Upper lobe of left lung (tissue), 6 donors: Measurements from ENCODE around the gene OSBPL10. TPM values are rescaled to one million over a fixed set of nuclear protein-coding genes. Genes with fewer than 3 reads are reported as not detected.
A peak's percentile ranks its signal among the peaks of the same experiment; 100 is the strongest.

Source experiments
- ATAC-seq, 2 donors: fragments of 200-7000 bp; cut with Tn5 transposase; one replicate each; pipeline ENCODE4 v1.9.1; 2022; ENCODE audit warnings: mild to moderate bottlenecking in 2 of 2, moderate library complexity in 2 of 2; ENCODE audit not compliant: low FRiP score in 2 of 2
- DNase-seq, 2 donors: peaks; one replicate each; pipeline ENCODE4 v3.0.0-alpha.2; 2019 to 2020
- H3K27ac ChIP-seq, 4 donors: fragments of 200-600 bp; sonication (generic); one replicate each; pipeline ENCODE4 v1.5.1; 2016 to 2019
- H3K27me3 ChIP-seq, 4 donors: fragments of 200-600 bp; sonication (generic); one replicate each; pipeline ENCODE4 v1.5.1; 2017 to 2019
- H3K36me3 ChIP-seq, 4 donors: fragments of 200-600 bp; sonication (generic); one replicate each; pipeline ENCODE4 v1.5.1; 2016 to 2019
- H3K4me1 ChIP-seq, 4 donors: fragments of 200-600 bp; sonication (generic); one replicate each; pipeline ENCODE4 v1.5.1; 2018 to 2019
- H3K4me3 ChIP-seq, 4 donors: fragments of 200-600 bp; sonication (generic); one replicate each; pipeline ENCODE4 v1.5.1; 2017 to 2019; ENCODE audit warnings: mild to moderate bottlenecking in 2 of 4, moderate library complexity in 1 of 4
- H3K9me3 ChIP-seq, 4 donors: fragments of 200-600 bp; sonication (generic); one replicate each; pipeline ENCODE4 v1.5.1; 2018 to 2019
- EP300 ChIP-seq, 4 donors: sonication (generic); formaldehyde crosslinking; IDR thresholded peaks; one replicate each; pipeline ENCODE4 v1.5.1; 2017; ENCODE audit warnings: antibody characterized with exemption in 4 of 4, control low read depth in 2 of 4
- POLR2A ChIP-seq, 4 donors: fragments of 450-650 bp; IDR thresholded peaks; one replicate each; pipeline ENCODE4 v1.5.1; 2016 to 2017; ENCODE audit warnings: antibody characterized with exemption in 4 of 4, mild to moderate bottlenecking in 2 of 4
- POLR2AphosphoS5 ChIP-seq, 2 donors: sonication (generic); formaldehyde crosslinking; IDR thresholded peaks; one replicate each; pipeline ENCODE4 v1.5.1; 2017; ENCODE audit warnings: antibody characterized with exemption in 2 of 2
- WGBS, 2 donors: methylation state at CpG; one replicate each; pipeline ENCODE4 v1.1.5; 2017 to 2018; 5-methylcytosine and 5-hydroxymethylcytosine counted together
- total RNA-seq, 6 donors: library from RNA; depleted of rRNA in 4 of 6; stranded (reverse); fragments of >200 nt in 4 of 6; gene quantifications; one replicate each; pipeline versions ENCODE4 v1.1.0 to v1.2.1, GENCODE V29; 2016 to 2021
- TF ChIP-seq, protein P1 (sequence below), 6 experiments: fragments of 450-650 bp in 4 of 6; fragments of 200-600 bp in 2 of 6; sonication (generic) in 2 of 6; IDR thresholded peaks; one replicate each; pipeline ENCODE4 v1.5.1; 2016 to 2019; ENCODE audit warnings: antibody characterized with exemption in 6 of 6
- donor health status: DM: no; HTN: no; CAD: no; lungs with moderate emphysema.
- donor health status: DM: no; HTN: yes; CAD: no; lungs with severe emphysema.

The OSBPL10 gene
- total RNA-seq, 6 donors from 2014 or later: 13.6 to 73.9 (median 24.4) TPM

DNA sequence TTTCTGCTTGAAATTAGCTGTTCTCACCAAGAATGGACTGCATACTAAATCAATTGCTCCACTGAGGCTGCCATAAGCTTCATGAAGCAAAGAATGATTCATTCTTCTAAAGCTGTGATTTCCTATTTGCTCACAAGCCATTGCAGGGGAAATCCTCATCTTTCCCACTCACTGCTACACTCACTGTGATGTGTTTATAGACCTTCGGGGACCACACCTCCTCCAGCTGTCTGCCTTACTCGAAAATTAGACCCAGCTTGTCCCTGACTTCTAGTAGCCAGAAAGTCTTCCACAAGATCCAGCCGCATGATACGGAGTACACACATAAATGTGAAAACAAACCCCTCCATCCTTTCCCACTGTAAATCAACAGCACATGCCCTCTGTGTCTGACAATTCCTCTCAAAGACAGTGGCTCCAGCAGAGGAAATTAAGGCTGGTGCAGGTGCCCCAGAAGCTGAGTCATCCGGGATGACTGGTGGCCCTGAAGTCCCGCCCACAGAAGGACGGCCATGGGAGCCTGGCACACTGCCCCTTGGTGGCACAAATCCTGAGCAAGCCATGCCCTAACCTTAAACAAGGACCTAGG, 276.4 kb downstream of the OSBPL10 start:
- TF ChIP-seq, protein P1, sequence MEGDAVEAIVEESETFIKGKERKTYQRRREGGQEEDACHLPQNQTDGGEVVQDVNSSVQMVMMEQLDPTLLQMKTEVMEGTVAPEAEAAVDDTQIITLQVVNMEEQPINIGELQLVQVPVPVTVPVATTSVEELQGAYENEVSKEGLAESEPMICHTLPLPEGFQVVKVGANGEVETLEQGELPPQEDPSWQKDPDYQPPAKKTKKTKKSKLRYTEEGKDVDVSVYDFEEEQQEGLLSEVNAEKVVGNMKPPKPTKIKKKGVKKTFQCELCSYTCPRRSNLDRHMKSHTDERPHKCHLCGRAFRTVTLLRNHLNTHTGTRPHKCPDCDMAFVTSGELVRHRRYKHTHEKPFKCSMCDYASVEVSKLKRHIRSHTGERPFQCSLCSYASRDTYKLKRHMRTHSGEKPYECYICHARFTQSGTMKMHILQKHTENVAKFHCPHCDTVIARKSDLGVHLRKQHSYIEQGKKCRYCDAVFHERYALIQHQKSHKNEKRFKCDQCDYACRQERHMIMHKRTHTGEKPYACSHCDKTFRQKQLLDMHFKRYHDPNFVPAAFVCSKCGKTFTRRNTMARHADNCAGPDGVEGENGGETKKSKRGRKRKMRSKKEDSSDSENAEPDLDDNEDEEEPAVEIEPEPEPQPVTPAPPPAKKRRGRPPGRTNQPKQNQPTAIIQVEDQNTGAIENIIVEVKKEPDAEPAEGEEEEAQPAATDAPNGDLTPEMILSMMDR (IDR thresholded peaks at IDR 0.05): no peak
- no peak for TF ChIP-seq EP300 (IDR thresholded peaks at IDR 0.05)
- DNase-seq: peak; percentile 25 to 62
- peak in 1 of 2 donors; percentile 28 for ATAC-seq
- H3K27ac ChIP-seq: no peak overlapping the region
- H3K36me3 ChIP-seq: peaks cover 0 to 6% (median 1%) of the 10 kb centered on the region in 4 donors
- peaks cover 0 to 11% (median 0%) of the 10 kb centered on the region in 4 donors for H3K4me1 ChIP-seq
- no peak overlapping the region for H3K4me3 ChIP-seq
- WGBS, 2 donors: 34 to 49% methylated on average over 7 of the region's 7 CpGs
- no peaks in the 10 kb centered on the region for H3K27me3 ChIP-seq
- no peaks in the 10 kb centered on the region for H3K9me3 ChIP-seq

DNA sequence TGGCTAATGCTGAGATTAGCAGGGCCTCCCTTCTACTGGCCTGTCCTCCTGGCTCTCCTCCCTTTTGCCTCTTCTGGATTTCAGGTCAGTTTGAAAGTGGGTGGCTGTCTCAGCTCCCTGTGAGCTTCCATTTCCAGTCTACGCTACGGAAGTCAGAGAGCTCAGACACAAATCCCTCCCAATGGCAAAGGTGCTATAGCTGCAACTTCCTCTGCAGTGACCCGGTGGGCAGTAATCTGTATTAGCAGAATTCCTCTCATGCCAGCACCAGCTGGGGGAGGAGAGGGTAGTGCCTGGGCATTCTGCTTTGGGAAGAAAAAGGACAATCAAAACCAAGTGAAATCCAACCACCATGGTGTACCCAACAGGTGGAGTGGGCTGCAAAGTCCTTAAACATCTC, 276.9 kb downstream of the OSBPL10 start:
- Histone ChIP-seq H3K27ac (no peak overlapping the region), H3K4me3 (no peak overlapping the region), H3K9me3 (no peaks in the 10 kb centered on the region), H3K36me3 (peaks cover 0 to 6% (median 1%) of the 10 kb centered on the region in 4 donors), H3K27me3 (no peaks in the 10 kb centered on the region), H3K4me1 (peaks cover 0 to 14% (median 0%) of the 10 kb centered on the region in 4 donors)
- TF ChIP-seq POLR2AphosphoS5 (IDR thresholded peaks at IDR 0.05) (no peak), POLR2A (IDR thresholded peaks at IDR 0.05) (no peak), EP300 (IDR thresholded peaks at IDR 0.05) (no peak)
- TF ChIP-seq, protein P1 (IDR thresholded peaks at IDR 0.05): no peak
- ATAC-seq: no peak
- WGBS, 2 donors: 71 to 88% methylated on average over 1 to 3 of the region's 3 CpGs
- no peak for DNase-seq

DNA sequence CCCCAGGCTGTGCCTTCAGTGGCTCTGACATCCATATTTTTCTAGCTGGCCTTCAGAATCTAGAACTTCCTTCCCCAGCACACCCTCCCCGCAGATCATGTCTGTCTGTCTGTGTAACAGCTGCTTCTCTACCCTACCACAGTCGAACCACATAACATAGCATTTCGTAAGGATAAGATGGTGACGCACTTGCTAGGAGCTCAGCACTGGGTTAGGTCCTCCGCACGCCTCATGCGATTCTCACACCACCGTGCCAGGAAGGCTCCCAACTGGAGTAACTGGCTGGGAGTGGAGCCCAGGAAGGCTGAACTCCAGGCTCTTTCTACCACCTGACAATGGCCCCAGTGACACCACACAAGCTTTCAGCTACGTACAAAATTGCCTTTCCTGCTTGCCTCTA, 279.8 kb downstream of the OSBPL10 start:
- TF ChIP-seq POLR2A (IDR thresholded peaks at IDR 0.05): no peak
- TF ChIP-seq POLR2AphosphoS5 (IDR thresholded peaks at IDR 0.05): no peak
- TF ChIP-seq, protein P1 (IDR thresholded peaks at IDR 0.05): no peak
- TF ChIP-seq EP300 (IDR thresholded peaks at IDR 0.05): no peak
- DNase-seq (no peak), ATAC-seq (no peak)
- peaks cover 0 to 6% (median 1%) of the 10 kb centered on the region in 4 donors for H3K36me3 ChIP-seq
- H3K9me3 ChIP-seq: no peaks in the 10 kb centered on the region
- H3K27ac ChIP-seq: no peak overlapping the region
- WGBS, 2 donors: 72 to 92% methylated on average over 5 to 9 of the region's 9 CpGs
- peaks cover 0 to 14% (median 0%) of the 10 kb centered on the region in 4 donors for H3K4me1 ChIP-seq
- H3K27me3 ChIP-seq: no peaks in the 10 kb centered on the region
- H3K4me3 ChIP-seq: no peak overlapping the region

DNA sequence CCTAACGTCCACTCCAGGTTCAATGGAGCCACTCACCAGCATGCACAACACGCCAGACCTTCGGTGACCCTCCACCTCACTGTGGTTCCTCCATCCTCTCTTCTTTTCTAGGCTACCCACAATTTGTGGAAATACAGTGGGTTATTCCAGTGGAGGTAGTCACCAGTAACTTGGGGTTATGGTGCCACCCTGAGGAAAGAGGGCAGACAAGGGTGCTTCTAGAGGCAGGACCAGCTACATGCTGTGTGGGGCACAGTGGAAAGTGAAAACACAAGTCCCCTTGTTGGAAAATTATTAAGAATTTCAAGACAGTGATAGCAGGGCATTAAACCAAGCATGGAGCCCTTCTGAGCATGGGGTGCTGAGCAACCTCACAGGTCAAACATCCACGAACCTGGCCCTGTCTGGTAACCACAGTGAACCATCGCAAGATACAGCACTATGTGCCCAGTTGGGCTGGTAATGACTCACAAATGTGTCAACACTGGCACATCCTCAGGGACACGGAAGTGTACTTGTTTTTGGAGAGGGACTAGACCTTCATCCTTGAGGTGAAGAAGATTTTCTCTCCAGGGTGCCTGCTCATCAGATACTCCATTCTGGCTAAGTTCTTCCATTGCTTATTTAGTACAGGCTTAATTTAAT, 281.6 kb downstream of the OSBPL10 start:
- WGBS, 2 donors: 80 to 86% methylated on average over 6 of the region's 6 CpGs
- no peak for ATAC-seq

More for the DNA sequence above, 281.6 kb downstream of the OSBPL10 start:
- Histone ChIP-seq H3K9me3 (no peaks in the 10 kb centered on the region), H3K4me1 (peaks cover 0 to 6% (median 0%) of the 10 kb centered on the region in 4 donors), H3K27ac (no peak overlapping the region), H3K4me3 (no peak overlapping the region), H3K36me3 (peaks cover 0 to 6% (median 1%) of the 10 kb centered on the region in 4 donors), H3K27me3 (no peaks in the 10 kb centered on the region)
- DNase-seq: no peak
- no peak for TF ChIP-seq POLR2A (IDR thresholded peaks at IDR 0.05)
- TF ChIP-seq POLR2AphosphoS5 (IDR thresholded peaks at IDR 0.05): no peak
- TF ChIP-seq, protein P1 (IDR thresholded peaks at IDR 0.05): no peak
